PC-9 (cell line): ENCODE data around the gene MTCL1.

Experiments
- EZH2 ChIP-seq: fragments of 200-600 bp; sonication (generic); IDR thresholded peaks from 2 replicates; pipeline ENCODE4 v1.8.0; 2017; ENCODE audit warnings: antibody characterized with exemption, low read depth
- TF ChIP-seq, protein P1 (sequence below): fragments of 200-600 bp; sonication (generic); conservative IDR thresholded peaks from 2 replicates; pipeline ENCODE4 v1.6.1; 2017; ENCODE audit warnings: mixed run types, antibody characterized with exemption, mild to moderate bottlenecking, moderate library complexity

DNA sequence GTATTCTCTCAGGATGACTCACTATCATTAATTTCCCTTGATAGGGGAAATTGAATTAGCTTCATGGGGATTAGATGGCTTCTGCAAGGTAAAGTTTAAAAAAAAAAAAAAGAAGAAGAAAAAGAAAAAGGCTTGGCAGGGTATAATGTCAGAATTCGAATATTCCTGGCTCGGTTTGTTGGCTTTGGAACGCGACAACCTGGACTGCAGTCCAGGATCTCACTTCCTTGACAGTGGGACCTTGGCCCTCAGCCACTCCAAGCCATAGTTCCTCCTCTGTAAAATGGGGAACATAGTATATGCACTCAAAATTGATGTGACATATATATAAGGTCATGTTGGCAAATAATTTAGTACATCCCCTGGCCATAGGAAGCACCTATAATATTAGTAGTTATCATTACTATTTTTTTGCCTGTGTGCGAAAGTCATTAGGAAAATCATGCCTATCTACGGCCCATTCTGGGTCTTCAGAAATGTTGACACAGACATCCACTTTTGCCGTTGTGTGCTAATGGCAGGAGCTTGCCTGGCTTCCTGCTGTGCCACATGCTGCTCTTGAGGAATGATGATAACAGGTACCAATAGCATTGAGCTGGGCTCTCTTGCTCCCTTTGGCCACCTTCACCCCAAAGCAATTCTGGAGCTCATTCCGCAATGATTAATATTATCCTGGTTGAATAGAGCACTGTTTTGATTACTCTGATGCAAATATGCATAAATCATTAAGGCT is 97.9 kb downstream of the MTCL1 start:
- TF ChIP-seq, protein P1, sequence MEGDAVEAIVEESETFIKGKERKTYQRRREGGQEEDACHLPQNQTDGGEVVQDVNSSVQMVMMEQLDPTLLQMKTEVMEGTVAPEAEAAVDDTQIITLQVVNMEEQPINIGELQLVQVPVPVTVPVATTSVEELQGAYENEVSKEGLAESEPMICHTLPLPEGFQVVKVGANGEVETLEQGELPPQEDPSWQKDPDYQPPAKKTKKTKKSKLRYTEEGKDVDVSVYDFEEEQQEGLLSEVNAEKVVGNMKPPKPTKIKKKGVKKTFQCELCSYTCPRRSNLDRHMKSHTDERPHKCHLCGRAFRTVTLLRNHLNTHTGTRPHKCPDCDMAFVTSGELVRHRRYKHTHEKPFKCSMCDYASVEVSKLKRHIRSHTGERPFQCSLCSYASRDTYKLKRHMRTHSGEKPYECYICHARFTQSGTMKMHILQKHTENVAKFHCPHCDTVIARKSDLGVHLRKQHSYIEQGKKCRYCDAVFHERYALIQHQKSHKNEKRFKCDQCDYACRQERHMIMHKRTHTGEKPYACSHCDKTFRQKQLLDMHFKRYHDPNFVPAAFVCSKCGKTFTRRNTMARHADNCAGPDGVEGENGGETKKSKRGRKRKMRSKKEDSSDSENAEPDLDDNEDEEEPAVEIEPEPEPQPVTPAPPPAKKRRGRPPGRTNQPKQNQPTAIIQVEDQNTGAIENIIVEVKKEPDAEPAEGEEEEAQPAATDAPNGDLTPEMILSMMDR, result no peak
- no peak for TF ChIP-seq EZH2
